Neural cell (in vitro differentiated cells): ENCODE measurements around the gene CSF1. TPM values are rescaled to one million over a fixed set of nuclear protein-coding genes. Genes with fewer than 3 reads are reported as not detected.

Experiments used
- H2AFZ ChIP-seq: fragments of 200-600, 300-800 bp; sonication (generic), shearing (Covaris generic); 2 replicates; pipeline ENCODE4 v1.6.0; 2014; ENCODE audit warnings: low read depth, mild to moderate bottlenecking, antibody characterized with exemption, low read length, moderate library complexity
- H3F3A ChIP-seq: fragments of 200-600 bp; shearing (Covaris generic); 2 replicates; pipeline ENCODE4 v1.6.1; 2016; ENCODE audit warnings: mild to moderate bottlenecking, moderate library complexity, mixed read lengths, antibody characterized with exemption, low read length; ENCODE audit not compliant: insufficient read depth, poor library complexity, severe bottlenecking
- H3K27ac ChIP-seq: fragments of 200-600, 300-800 bp; sonication (generic), shearing (Covaris generic); 2 replicates; pipeline ENCODE4 v1.5.1; 2014; ENCODE audit warnings: mild to moderate bottlenecking, low read length, moderate library complexity
- H3K27me3 ChIP-seq: fragments of 300-800, 200-600 bp; sonication (generic), shearing (Covaris generic); 2 replicates; pipeline ENCODE4 v1.6.0; 2014; ENCODE audit warnings: mild to moderate bottlenecking, low read depth, low read length, moderate library complexity; ENCODE audit not compliant: insufficient read depth
- H3K36me3 ChIP-seq: fragments of 300-800, 200-600 bp; sonication (generic), shearing (Covaris generic); 2 replicates; pipeline ENCODE4 v1.5.1; 2014; ENCODE audit warnings: mild to moderate bottlenecking, antibody characterized with exemption, low read length, moderate library complexity; ENCODE audit not compliant: insufficient read depth
- H3K4me2 ChIP-seq: fragments of 300-800, 200-600 bp; sonication (generic), shearing (Covaris generic); 2 replicates; pipeline ENCODE4 v1.6.0; 2014; ENCODE audit warnings: mild to moderate bottlenecking, low read length
- H3K4me3 ChIP-seq: fragments of 300-800, 200-600 bp; sonication (generic), shearing (Covaris generic); 2 replicates; pipeline ENCODE4 v1.5.1; 2014; ENCODE audit warnings: mild to moderate bottlenecking, low read length, moderate library complexity
- H3K79me2 ChIP-seq: fragments of 200-600 bp; shearing (Covaris generic); replicated peaks from 2 replicates; pipeline ENCODE4 v1.6.0; 2014; ENCODE audit warnings: mild to moderate bottlenecking, low read length, moderate library complexity; ENCODE audit not compliant: insufficient read depth
- H3K9ac ChIP-seq: fragments of 300-800, 200-600 bp; sonication (generic), shearing (Covaris generic); 2 replicates; pipeline ENCODE4 v1.6.1; 2016; ENCODE audit warnings: mild to moderate bottlenecking, low read length, mixed read lengths
- H3K9me2 ChIP-seq: fragments of 200-600 bp; shearing (Covaris generic); 2 replicates; pipeline ENCODE4 v1.6.1; 2016; ENCODE audit warnings: mild to moderate bottlenecking, low read length, mixed read lengths; ENCODE audit not compliant: insufficient read depth
- H3K9me3 ChIP-seq: fragments of 200-600, 300-800 bp; sonication (generic), shearing (Covaris generic); 2 replicates; pipeline ENCODE4 v1.6.1; 2016; ENCODE audit warnings: mild to moderate bottlenecking, mixed run types, low read length, moderate library complexity, mixed read lengths
- H4K20me1 ChIP-seq: fragments of 200-600 bp; shearing (Covaris generic); 2 replicates; pipeline ENCODE4 v1.6.1; 2016; ENCODE audit warnings: mild to moderate bottlenecking, mixed run types; ENCODE audit not compliant: insufficient read depth
- EP300 ChIP-seq: fragments of 450-650 bp; conservative IDR thresholded peaks from 2 replicates; pipeline ENCODE4 v1.6.1; 2014; ENCODE audit warnings: antibody characterized with exemption, mild to moderate bottlenecking, moderate library complexity; ENCODE audit not compliant: poor library complexity, severe bottlenecking
- EZH2 ChIP-seq: fragments of 200-600, 300-800 bp; shearing (Covaris generic), sonication (generic); IDR thresholded peaks from 2 replicates; pipeline ENCODE4 v1.6.1; 2014; ENCODE audit warnings: antibody characterized with exemption, low read length, borderline replicate concordance, mild to moderate bottlenecking; ENCODE audit not compliant: insufficient read depth, poor library complexity, severe bottlenecking
- MXI1 ChIP-seq: fragments of 450-650 bp; conservative IDR thresholded peaks from 2 replicates; pipeline ENCODE4 v1.6.1; 2014; ENCODE audit warnings: antibody characterized with exemption, mild to moderate bottlenecking; ENCODE audit not compliant: poor library complexity, severe bottlenecking
- POLR2AphosphoS5 ChIP-seq: IDR thresholded peaks from 2 replicates; pipeline ENCODE4 v1.6.1; 2012
- RAD21 ChIP-seq: fragments of 450-650 bp; conservative IDR thresholded peaks from 2 replicates; pipeline ENCODE4 v1.6.1; 2014; ENCODE audit warnings: antibody characterized with exemption, mild to moderate bottlenecking, moderate library complexity
- SMC3 ChIP-seq: fragments of 450-650 bp; conservative IDR thresholded peaks from 2 replicates; pipeline ENCODE4 v1.6.1; 2014; ENCODE audit warnings: antibody characterized with exemption, mild to moderate bottlenecking, moderate library complexity; ENCODE audit not compliant: poor library complexity
- TAF1 ChIP-seq: IDR thresholded peaks from 2 replicates; pipeline ENCODE4 v1.6.1; 2012; ENCODE audit warnings: low read depth
- polyA plus RNA-seq: library from polyadenylated mRNA; depleted of rRNA; stranded (reverse); fragments of >200 nt; gene quantifications from 2 replicates; pipeline ENCODE4 v1.2.3, GENCODE V29; 2014
- TF ChIP-seq, protein P1 (sequence below): fragments of 450-650 bp; IDR thresholded peaks from 2 replicates; pipeline ENCODE4 v1.5.1; 2014; ENCODE audit warnings: antibody characterized with exemption, mild to moderate bottlenecking, moderate library complexity; ENCODE audit not compliant: poor library complexity, severe bottlenecking
- TF ChIP-seq, protein P2 (sequence below): IDR thresholded peaks from 2 replicates; pipeline ENCODE4 v1.6.1; 2012; ENCODE audit warnings: borderline replicate concordance

Gene CSF1
- polyA plus RNA-seq, 1 donor from 2014 or later = 0.30 TPM

- Histone ChIP-seq H3K27me3 (no peaks in the 10 kb centered on the region), H3K4me3 (no peak overlapping the region), H3K4me2 (no peak overlapping the region), H2AFZ (no peak overlapping the region), H3F3A (no peaks in the 10 kb centered on the region), H4K20me1 (no peaks in the 10 kb centered on the region), H3K36me3 (no peaks in the 10 kb centered on the region), H3K9ac (no peak overlapping the region), H3K79me2 (no peaks in the 10 kb centered on the region), H3K9me2 (no peaks in the 10 kb centered on the region), H3K27ac (no peak overlapping the region), H3K9me3 (no peaks in the 10 kb centered on the region)
- TF ChIP-seq MXI1 (no peak), SMC3 (no peak), TAF1 (no peak), RAD21 (no peak), POLR2AphosphoS5 (no peak), EP300 (no peak), EZH2 (no peak)
- TF ChIP-seq, protein P1, sequence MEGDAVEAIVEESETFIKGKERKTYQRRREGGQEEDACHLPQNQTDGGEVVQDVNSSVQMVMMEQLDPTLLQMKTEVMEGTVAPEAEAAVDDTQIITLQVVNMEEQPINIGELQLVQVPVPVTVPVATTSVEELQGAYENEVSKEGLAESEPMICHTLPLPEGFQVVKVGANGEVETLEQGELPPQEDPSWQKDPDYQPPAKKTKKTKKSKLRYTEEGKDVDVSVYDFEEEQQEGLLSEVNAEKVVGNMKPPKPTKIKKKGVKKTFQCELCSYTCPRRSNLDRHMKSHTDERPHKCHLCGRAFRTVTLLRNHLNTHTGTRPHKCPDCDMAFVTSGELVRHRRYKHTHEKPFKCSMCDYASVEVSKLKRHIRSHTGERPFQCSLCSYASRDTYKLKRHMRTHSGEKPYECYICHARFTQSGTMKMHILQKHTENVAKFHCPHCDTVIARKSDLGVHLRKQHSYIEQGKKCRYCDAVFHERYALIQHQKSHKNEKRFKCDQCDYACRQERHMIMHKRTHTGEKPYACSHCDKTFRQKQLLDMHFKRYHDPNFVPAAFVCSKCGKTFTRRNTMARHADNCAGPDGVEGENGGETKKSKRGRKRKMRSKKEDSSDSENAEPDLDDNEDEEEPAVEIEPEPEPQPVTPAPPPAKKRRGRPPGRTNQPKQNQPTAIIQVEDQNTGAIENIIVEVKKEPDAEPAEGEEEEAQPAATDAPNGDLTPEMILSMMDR = no peak
- TF ChIP-seq, protein P2, sequence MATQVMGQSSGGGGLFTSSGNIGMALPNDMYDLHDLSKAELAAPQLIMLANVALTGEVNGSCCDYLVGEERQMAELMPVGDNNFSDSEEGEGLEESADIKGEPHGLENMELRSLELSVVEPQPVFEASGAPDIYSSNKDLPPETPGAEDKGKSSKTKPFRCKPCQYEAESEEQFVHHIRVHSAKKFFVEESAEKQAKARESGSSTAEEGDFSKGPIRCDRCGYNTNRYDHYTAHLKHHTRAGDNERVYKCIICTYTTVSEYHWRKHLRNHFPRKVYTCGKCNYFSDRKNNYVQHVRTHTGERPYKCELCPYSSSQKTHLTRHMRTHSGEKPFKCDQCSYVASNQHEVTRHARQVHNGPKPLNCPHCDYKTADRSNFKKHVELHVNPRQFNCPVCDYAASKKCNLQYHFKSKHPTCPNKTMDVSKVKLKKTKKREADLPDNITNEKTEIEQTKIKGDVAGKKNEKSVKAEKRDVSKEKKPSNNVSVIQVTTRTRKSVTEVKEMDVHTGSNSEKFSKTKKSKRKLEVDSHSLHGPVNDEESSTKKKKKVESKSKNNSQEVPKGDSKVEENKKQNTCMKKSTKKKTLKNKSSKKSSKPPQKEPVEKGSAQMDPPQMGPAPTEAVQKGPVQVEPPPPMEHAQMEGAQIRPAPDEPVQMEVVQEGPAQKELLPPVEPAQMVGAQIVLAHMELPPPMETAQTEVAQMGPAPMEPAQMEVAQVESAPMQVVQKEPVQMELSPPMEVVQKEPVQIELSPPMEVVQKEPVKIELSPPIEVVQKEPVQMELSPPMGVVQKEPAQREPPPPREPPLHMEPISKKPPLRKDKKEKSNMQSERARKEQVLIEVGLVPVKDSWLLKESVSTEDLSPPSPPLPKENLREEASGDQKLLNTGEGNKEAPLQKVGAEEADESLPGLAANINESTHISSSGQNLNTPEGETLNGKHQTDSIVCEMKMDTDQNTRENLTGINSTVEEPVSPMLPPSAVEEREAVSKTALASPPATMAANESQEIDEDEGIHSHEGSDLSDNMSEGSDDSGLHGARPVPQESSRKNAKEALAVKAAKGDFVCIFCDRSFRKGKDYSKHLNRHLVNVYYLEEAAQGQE = no peak
These were observed 68.9 kb downstream of the CSF1 start for GRCh38 chr1:109979489-109980091.

Other genes starting within 250 kb of the CSF1 start
- 6.8 and 10.2 TPM in 2 replicates for gene GSTM2, start 242.8 kb upstream of the CSF1 start, polyA plus RNA-seq
- not detected in 2 replicates for gene GSTM1, start 223.0 kb upstream of the CSF1 start, polyA plus RNA-seq
- gene GSTM5, start 198.6 kb upstream of the CSF1 start, polyA plus RNA-seq = not detected in 2 replicates
- gene GSTM3, start 169.8 kb upstream of the CSF1 start, polyA plus RNA-seq = 150 and 195 TPM in 2 replicates
- gene EPS8L3, start 146.9 kb upstream of the CSF1 start, polyA plus RNA-seq = not detected in 2 replicates
- gene AHCYL1, start 73.9 kb downstream of the CSF1 start, polyA plus RNA-seq = 44.8 and 48.7 TPM in 2 replicates
- gene STRIP1, start 123.8 kb downstream of the CSF1 start, polyA plus RNA-seq = 178 and 197 TPM in 2 replicates
- gene ALX3, start 159.8 kb downstream of the CSF1 start, polyA plus RNA-seq = not detected in 2 replicates
- not detected in 2 replicates for gene UBL4B, start 201.6 kb downstream of the CSF1 start, polyA plus RNA-seq
- 3.5 TPM in 2 replicates for gene SLC6A17, start 239.6 kb downstream of the CSF1 start, polyA plus RNA-seq